Measurements from ENCODE around the gene NFKBIE. TPM values are rescaled to one million over a fixed set of nuclear protein-coding genes. Genes with fewer than 3 reads are reported as not detected.
A peak's percentile ranks its signal among the peaks of the same experiment; 100 is the strongest.
"Not testable (repeated sequence)": the region's sequence is repeated elsewhere in the genome, so short reads cannot be mapped to it uniquely, and the experiment has no call there.

The NFKBIE gene
- total RNA-seq: 10 to 100 TPM; 12.7 to 15.0 TPM
- 1 to 10 TPM; 8.0 to 8.3 TPM for polyA plus RNA-seq

DNA sequence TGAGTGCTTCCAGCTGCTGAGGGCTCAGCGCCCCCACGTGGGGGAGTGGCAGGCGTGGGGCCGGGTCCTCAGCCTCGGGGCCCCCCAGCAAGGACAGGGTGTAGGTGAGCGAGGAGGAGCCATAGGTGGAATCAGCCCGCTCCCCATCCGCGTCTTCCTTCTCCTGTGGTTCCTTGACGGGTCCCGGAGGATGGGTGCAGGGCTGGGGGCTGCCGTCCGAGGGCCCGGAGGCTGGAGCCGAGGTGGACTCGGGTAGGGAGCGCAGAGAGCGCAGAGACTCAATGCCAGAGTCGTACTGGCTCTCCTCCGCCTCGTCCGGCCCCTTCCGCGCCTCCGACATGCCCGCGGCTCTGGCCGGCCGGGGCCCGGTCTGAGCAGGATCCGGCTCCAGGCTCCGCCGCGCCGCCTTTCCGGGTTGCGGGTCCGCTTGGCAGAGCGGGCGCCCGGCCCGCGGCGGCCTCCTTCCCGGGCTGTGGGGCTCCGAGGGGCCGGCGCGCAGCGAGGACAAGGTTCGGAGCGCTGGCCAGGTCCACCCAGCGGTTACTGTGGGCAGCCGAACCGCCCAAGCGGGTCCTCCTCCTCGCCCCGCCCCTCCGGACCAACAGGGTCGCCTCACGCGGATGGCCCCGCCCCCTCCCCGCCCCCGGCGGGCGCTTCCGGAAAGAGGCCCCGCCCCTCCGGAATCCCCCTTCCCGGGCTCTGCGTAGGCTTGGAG, at the start of gene NFKBIE:
Gene NFKBIE, minus strand, starts transcription at position 545 of the 715 bp plus-strand sequence. Its CDS starts 205 bp downstream, at position 340.
- POLR2A ChIA-PET (ENCODE audit: partially characterized antibody): interaction anchor here (1.2 to 6.2 kb wide), 5 partner anchors 9 to 48 kb away, joined by 3 to 97 read pairs (median 11); partner anchors contain the start of genes AARS2, HSP90AB1 and SLC35B2
- intact Hi-C loops (cut with micrococcal nuclease): loop anchor here (1.0 to 2.0 kb wide), 5 partner anchors 8 to 168 kb away; partner anchors contain the start of genes HSP90AB1 and SLC35B2
- Mint-ChIP-seq H3K9me3 (no peaks in the 10 kb centered on the region), H3K27me3 (peaks cover 8 to 18% of the 10 kb centered on the region in 2 donors), H3K36me3 (peaks cover 8 to 32% of the 10 kb centered on the region in 2 donors), H3K27ac (peak within 1 kb of the TSS; percentile 95 to 98 (median 97)), H3K4me3 (peak within 1 kb of the TSS; percentile 73 to 96 (median 93)), H3K4me1 (peaks cover 17 to 48% (median 40%) of the 10 kb centered on the region in 4 donors)
- H3K27me3 ChIP-seq (ENCODE audit: insufficient read depth, low read length): peaks cover 12% of the 10 kb centered on the region
- peak within 1 kb of the TSS; percentile 96 for H3K27ac ChIP-seq (ENCODE audit: low read depth, low read length)
- peak; percentile 93 to 96 (median 94) for DNase-seq
- H3K4me1 ChIP-seq (ENCODE audit: insufficient read depth, low read length): peaks cover 38% of the 10 kb centered on the region
- H3K36me3 ChIP-seq (ENCODE audit: insufficient read depth, low read length): peaks cover 8% of the 10 kb centered on the region
- H3K9me3 ChIP-seq (ENCODE audit: control insufficient read depth in 1 of 2, low read length in 2 of 2): no peaks in the 10 kb centered on the region
- peak within 1 kb of the TSS; percentile 83 to 89 for H3K4me3 ChIP-seq (ENCODE audit: low read length in 2 of 2)
- CTCF ChIA-PET (ENCODE audit: partially characterized antibody): interaction anchor here (1.0 to 8.3 kb wide), 7 partner anchors 11 to 122 kb away, joined by 3 to 82 read pairs (median 4); partner anchors contain the start of genes CDC5L and SLC35B2

DNA sequence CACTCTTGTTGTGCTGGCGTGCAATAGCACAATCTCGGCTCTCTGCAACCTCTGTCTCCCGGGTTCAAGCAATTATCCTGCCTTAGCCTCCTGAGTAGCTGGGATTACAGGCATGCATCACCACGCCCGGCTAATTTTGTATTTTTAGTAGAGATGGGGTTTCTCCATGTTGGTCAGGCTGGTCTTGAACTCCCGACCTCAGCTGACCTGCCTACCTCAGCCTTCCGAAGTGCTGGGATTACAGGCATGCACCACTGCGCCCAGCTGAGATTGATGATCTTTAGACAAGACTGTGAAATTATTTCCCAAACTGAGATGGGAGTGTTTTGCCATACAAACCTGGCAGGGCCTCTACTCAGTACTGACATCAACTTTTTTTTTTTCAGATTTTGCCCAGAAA, 49.3 kb upstream of the NFKBIE start:
- H3K4me3 Mint-ChIP-seq; H3K9me3 Mint-ChIP-seq; H3K9me3 ChIP-seq (ENCODE audit: control insufficient read depth in 1 of 2, low read length in 2 of 2); H3K27ac ChIP-seq (ENCODE audit: low read depth, low read length); H3K27me3 ChIP-seq (ENCODE audit: insufficient read depth, low read length); DNase-seq; intact Hi-C loops (cut with micrococcal nuclease); H3K4me3 ChIP-seq (ENCODE audit: low read length in 2 of 2); H3K27ac Mint-ChIP-seq: not testable (repeated sequence)
- CTCF ChIA-PET (ENCODE audit: partially characterized antibody): interaction anchor here (1.2 to 3.8 kb wide), 4 partner anchors 9 to 47 kb away, joined by 3 to 19 read pairs (median 8); no protein-coding TSS in a partner anchor
- POLR2A ChIA-PET (ENCODE audit: partially characterized antibody): interaction anchor here (1.2 to 3.7 kb wide), 2 partner anchors 9 to 68 kb away, joined by 3 to 26 read pairs; partner anchors contain the start of gene HSP90AB1
- peaks cover 5 to 28% (median 20%) of the 10 kb centered on the region in 4 donors for H3K4me1 Mint-ChIP-seq
- H3K27me3 Mint-ChIP-seq: peaks cover 8 to 20% of the 10 kb centered on the region in 2 donors
- peaks cover 17 to 25% of the 10 kb centered on the region in 2 donors for H3K36me3 Mint-ChIP-seq
- H3K36me3 ChIP-seq (ENCODE audit: insufficient read depth, low read length): peaks cover 20% of the 10 kb centered on the region
- peaks cover 11% of the 10 kb centered on the region for H3K4me1 ChIP-seq (ENCODE audit: insufficient read depth, low read length)

GRCh38 chr6:44312901-44313788, 47.8 kb upstream of the NFKBIE start, which contains the start of gene AARS2:
TSS of gene AARS2 (minus strand) at chr6:44313347. CDS start at chr6:44313323, 24 bp downstream.
- no peaks in the 10 kb centered on the region for H3K9me3 Mint-ChIP-seq
- intact Hi-C loops (cut with micrococcal nuclease): loop anchor here (1.0 to 2.0 kb wide), 3 partner anchors 45 to 74 kb away; partner anchors contain the start of genes CDC5L and HSP90AB1
- H3K4me1 ChIP-seq (ENCODE audit: insufficient read depth, low read length): peaks cover 11% of the 10 kb centered on the region
- peak; percentile 86 to 90 (median 87) for DNase-seq
- no peaks in the 10 kb centered on the region for H3K9me3 ChIP-seq (ENCODE audit: control insufficient read depth in 1 of 2, low read length in 2 of 2)
- peaks cover 0 to 6% of the 10 kb centered on the region in 2 donors for H3K27me3 Mint-ChIP-seq
- no peaks in the 10 kb centered on the region for H3K27me3 ChIP-seq (ENCODE audit: insufficient read depth, low read length)
- ChIA-PET CTCF (ENCODE audit: partially characterized antibody) (interaction anchor here (0.6 to 3.8 kb wide), 21 partner anchors 9 to 625 kb away, joined by 3 to 19 read pairs (median 3); partner anchors contain the start of genes MRPS18A and TMEM151B), POLR2A (ENCODE audit: partially characterized antibody) (interaction anchor here (0.9 to 3.7 kb wide), 7 partner anchors 13 to 74 kb away, joined by 3 to 26 read pairs (median 4); partner anchors contain the start of genes CDC5L, HSP90AB1 and SLC35B2)
- peak within 1 kb of the TSS; percentile 82 to 96 (median 95) for H3K27ac Mint-ChIP-seq
- H3K4me3 Mint-ChIP-seq: peak within 1 kb of the TSS; percentile 90 to 98 (median 96)
- H3K36me3 Mint-ChIP-seq: peaks cover 25 to 37% of the 10 kb centered on the region in 2 donors
- H3K4me3 ChIP-seq (ENCODE audit: low read length in 2 of 2): peak within 1 kb of the TSS; percentile 61 to 91
- H3K4me1 Mint-ChIP-seq: peaks cover 5 to 30% (median 20%) of the 10 kb centered on the region in 4 donors
- peaks cover 29% of the 10 kb centered on the region for H3K36me3 ChIP-seq (ENCODE audit: insufficient read depth, low read length)
- H3K27ac ChIP-seq (ENCODE audit: low read depth, low read length): peak within 1 kb of the TSS; percentile 79

GRCh38 chr6:44311767-44312166, 46.4 kb upstream of the NFKBIE start:
- intact Hi-C loops (cut with micrococcal nuclease): loop anchor here (2.0 kb wide), 1 partner anchor 65 kb away; the partner anchor contains the start of gene HSP90AB1
- no peak overlapping the region for H3K4me3 ChIP-seq (ENCODE audit: low read length in 2 of 2)
- CTCF ChIA-PET (ENCODE audit: partially characterized antibody): interaction anchor here (1.3 to 3.8 kb wide), 4 partner anchors 10 to 331 kb away, joined by 3 to 19 read pairs (median 6); no protein-coding TSS in a partner anchor

GRCh38 chr6:44311304-44311703, 46.0 kb upstream of the NFKBIE start:
- Histone ChIP-seq H3K27ac (ENCODE audit: low read depth, low read length) (no peak overlapping the region), H3K27me3 (ENCODE audit: insufficient read depth, low read length) (no peaks in the 10 kb centered on the region), H3K4me3 (ENCODE audit: low read length in 2 of 2) (no peak overlapping the region), H3K4me1 (ENCODE audit: insufficient read depth, low read length) (peaks cover 11% of the 10 kb centered on the region), H3K9me3 (ENCODE audit: control insufficient read depth in 1 of 2, low read length in 2 of 2) (no peaks in the 10 kb centered on the region), H3K36me3 (ENCODE audit: insufficient read depth, low read length) (peaks cover 29% of the 10 kb centered on the region)
- intact Hi-C loops (cut with micrococcal nuclease): no loop called here
- peak overlapping the region in 2 of 7 donors; percentile 59 to 82 for H3K27ac Mint-ChIP-seq
- peaks cover 5 to 30% (median 20%) of the 10 kb centered on the region in 4 donors for H3K4me1 Mint-ChIP-seq
- H3K9me3 Mint-ChIP-seq: no peaks in the 10 kb centered on the region
- no peak for DNase-seq
- no peaks in the 10 kb centered on the region for H3K27me3 Mint-ChIP-seq
- peaks cover 29 to 51% of the 10 kb centered on the region in 2 donors for H3K36me3 Mint-ChIP-seq
- CTCF ChIA-PET (ENCODE audit: partially characterized antibody): no interaction called here
- peak overlapping the region in 7 of 8 donors; percentile 10 to 98 (median 96) for H3K4me3 Mint-ChIP-seq
- POLR2A ChIA-PET (ENCODE audit: partially characterized antibody): interaction anchor here (0.7 to 3.7 kb wide), 2 partner anchors 41 to 64 kb away, joined by 3 to 26 read pairs; partner anchors contain the start of genes HSP90AB1 and TMEM151B

More at GRCh38 chr6:44311767-44312166, 46.4 kb upstream of the NFKBIE start:
- Histone ChIP-seq H3K4me1 (ENCODE audit: insufficient read depth, low read length) (peaks cover 11% of the 10 kb centered on the region), H3K27ac (ENCODE audit: low read depth, low read length) (no peak overlapping the region), H3K27me3 (ENCODE audit: insufficient read depth, low read length) (no peaks in the 10 kb centered on the region), H3K36me3 (ENCODE audit: insufficient read depth, low read length) (peaks cover 29% of the 10 kb centered on the region), H3K9me3 (ENCODE audit: control insufficient read depth in 1 of 2, low read length in 2 of 2) (no peaks in the 10 kb centered on the region)
- DNase-seq: no peak
- Mint-ChIP-seq H3K27me3 (no peaks in the 10 kb centered on the region), H3K9me3 (no peaks in the 10 kb centered on the region), H3K27ac (peak overlapping the region in 6 of 7 donors; percentile 37 to 82 (median 70)), H3K4me1 (peaks cover 5 to 30% (median 20%) of the 10 kb centered on the region in 4 donors), H3K36me3 (peaks cover 29 to 48% of the 10 kb centered on the region in 2 donors), H3K4me3 (peak overlapping the region; percentile 90 to 98 (median 96))
- POLR2A ChIA-PET (ENCODE audit: partially characterized antibody): interaction anchor here (0.7 to 3.7 kb wide), 2 partner anchors 41 to 65 kb away, joined by 3 to 26 read pairs; partner anchors contain the start of genes HSP90AB1 and TMEM151B

DNA sequence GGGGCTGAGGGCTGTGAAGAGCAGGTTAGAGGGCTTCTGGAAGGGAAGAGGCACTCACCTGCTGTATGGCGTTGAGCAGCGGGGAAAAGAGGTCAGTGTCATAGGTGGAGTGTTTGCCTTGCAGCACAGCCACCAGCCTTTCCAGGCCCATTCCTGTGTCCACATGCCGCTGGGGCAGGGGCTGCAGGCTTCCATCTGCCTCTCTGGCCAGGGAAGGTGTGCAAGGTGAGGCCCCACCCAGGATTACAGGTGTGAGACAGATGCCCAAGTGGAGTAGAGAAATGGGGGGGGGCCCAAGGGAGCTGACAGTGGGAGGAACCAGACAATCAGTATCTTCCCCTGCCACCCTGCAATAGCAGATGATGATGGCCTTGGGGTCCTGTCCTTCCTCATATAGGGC, 44.9 kb upstream of the NFKBIE start:
- Histone ChIP-seq H3K4me1 (ENCODE audit: insufficient read depth, low read length) (peaks cover 11% of the 10 kb centered on the region), H3K36me3 (ENCODE audit: insufficient read depth, low read length) (peaks cover 37% of the 10 kb centered on the region), H3K27ac (ENCODE audit: low read depth, low read length) (no peak overlapping the region), H3K9me3 (ENCODE audit: control insufficient read depth in 1 of 2, low read length in 2 of 2) (no peaks in the 10 kb centered on the region), H3K4me3 (ENCODE audit: low read length in 2 of 2) (no peak overlapping the region), H3K27me3 (ENCODE audit: insufficient read depth, low read length) (no peaks in the 10 kb centered on the region)
- Mint-ChIP-seq H3K27me3 (no peaks in the 10 kb centered on the region), H3K4me1 (peaks cover 5 to 30% (median 20%) of the 10 kb centered on the region in 4 donors), H3K4me3 (peak overlapping the region in 1 of 8 donors; percentile 5), H3K36me3 (peaks cover 35 to 59% of the 10 kb centered on the region in 2 donors), H3K9me3 (no peaks in the 10 kb centered on the region), H3K27ac (peak overlapping the region in 1 of 7 donors; percentile 50)
- CTCF ChIA-PET (ENCODE audit: partially characterized antibody): no interaction called here
- POLR2A ChIA-PET (ENCODE audit: partially characterized antibody): no interaction called here
- intact Hi-C loops (cut with micrococcal nuclease): no loop called here
- no peak for DNase-seq

Measured in CD4-positive, alpha-beta memory T cell (primary cell).